GM12872 (cell line): Measurements from ENCODE around the gene EYA4.

Experiments
- TF ChIP-seq, protein P1 (sequence below): IDR thresholded peaks from 3 replicates; pipeline ENCODE4 v1.5.1; 2011; ENCODE audit warnings: low read depth, mild to moderate bottlenecking, low read length, moderate library complexity; ENCODE audit not compliant: insufficient read depth

Gene EYA4

GRCh38 chr6:133512410-133513016 lies 271.4 kb downstream of the EYA4 start:
- TF ChIP-seq, protein P1, sequence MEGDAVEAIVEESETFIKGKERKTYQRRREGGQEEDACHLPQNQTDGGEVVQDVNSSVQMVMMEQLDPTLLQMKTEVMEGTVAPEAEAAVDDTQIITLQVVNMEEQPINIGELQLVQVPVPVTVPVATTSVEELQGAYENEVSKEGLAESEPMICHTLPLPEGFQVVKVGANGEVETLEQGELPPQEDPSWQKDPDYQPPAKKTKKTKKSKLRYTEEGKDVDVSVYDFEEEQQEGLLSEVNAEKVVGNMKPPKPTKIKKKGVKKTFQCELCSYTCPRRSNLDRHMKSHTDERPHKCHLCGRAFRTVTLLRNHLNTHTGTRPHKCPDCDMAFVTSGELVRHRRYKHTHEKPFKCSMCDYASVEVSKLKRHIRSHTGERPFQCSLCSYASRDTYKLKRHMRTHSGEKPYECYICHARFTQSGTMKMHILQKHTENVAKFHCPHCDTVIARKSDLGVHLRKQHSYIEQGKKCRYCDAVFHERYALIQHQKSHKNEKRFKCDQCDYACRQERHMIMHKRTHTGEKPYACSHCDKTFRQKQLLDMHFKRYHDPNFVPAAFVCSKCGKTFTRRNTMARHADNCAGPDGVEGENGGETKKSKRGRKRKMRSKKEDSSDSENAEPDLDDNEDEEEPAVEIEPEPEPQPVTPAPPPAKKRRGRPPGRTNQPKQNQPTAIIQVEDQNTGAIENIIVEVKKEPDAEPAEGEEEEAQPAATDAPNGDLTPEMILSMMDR, result peak; percentile 52; the same call in 2 of the 3 replicates

DNA sequence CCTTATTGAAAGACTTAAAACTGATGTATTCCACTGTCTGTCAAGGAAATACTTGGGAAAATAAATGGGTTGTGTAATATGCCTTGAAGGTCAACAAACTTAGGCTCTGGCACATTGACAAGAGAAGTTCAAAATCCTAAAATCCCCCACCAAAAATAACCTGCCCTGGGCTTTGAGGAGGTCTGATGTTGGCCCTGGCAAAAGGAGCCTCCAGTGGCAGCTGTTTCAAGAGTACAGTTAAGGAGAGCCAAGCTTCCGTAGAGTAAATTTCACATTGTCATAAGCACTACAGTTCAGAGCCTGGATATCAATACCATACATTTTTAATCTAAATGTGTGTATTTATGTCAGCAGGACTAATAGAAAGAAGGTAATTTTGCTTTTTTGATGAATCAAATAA lies 282.7 kb downstream of the EYA4 start:
- TF ChIP-seq, protein P1, result no peak

DNA sequence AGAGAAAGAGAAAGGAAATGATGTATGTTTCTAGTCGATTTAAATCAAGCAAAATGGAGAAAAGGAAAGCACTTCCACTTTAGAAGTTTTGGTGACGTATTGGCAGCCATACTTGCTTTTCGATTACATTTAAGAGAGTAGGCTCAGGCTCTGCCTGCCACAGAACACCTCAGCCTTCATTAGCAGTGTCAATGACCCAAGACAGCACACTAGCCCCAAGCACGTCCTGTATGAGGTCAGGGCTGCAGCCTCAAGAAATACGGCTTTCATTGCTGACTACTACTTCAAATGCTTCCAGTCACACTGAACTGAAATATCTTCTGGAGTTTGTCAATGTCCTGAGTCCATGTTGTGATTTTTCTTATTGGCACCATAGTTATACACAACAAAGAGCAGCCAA lies 285.3 kb downstream of the EYA4 start:
- TF ChIP-seq, protein P1, result no peak

GRCh38 chr6:133528566-133528965 lies 287.4 kb downstream of the EYA4 start:
- TF ChIP-seq, protein P1, result no peak

DNA sequence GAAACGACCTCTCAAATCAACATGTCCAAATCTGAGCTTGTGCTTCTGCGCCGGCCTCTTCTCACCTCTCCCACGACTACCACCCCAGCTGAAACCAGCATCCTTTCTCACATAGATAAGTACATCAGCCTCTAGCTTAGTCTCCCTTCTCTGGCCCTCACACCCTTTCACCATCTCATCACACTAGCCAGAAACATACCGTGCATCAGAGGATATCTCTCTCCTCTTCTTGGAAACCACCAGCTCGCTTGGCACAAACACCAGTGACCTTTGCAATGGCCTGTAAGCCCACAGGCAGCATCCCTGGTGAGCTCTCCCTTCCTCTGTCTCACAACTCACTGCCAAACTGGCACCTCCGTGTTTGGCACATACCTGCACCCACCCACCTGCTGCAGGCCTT lies 291.8 kb downstream of the EYA4 start:
- TF ChIP-seq, protein P1, result no peak

DNA sequence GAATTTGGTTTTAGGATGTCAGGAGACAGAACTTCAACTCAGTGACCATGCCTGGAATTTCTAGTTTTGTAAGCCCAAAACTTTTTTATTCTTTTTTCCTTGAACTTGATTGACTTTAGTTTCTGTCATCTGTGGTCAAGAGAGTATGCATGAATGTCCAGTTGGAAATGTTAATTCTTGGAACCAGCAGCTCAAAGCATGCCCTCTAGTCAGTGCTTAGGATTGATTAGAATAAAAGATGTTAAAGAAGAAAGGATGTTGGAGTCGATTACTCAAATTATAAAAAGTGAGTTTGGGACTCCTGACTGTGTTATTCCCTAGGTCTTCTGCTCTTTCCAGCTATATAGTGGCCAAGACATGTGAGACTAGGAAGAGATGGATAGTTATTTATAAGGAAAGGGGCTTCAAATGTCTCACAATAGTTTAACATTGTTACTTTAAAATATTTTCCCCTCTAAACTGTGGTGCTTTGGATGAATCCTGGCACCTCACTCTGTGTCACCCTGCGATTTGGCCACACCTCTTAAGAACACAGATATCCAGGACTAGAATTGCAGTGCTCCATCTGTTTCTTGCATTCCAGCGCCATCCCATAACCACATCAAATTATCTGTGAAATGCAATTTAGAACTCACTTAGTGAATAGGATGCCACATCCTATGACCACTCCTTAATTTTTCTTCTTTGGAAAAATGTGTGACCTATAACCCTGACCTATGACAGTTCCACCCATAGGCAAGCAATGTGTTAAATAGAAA lies 298.5 kb downstream of the EYA4 start:
- TF ChIP-seq, protein P1, result no peak

- TF ChIP-seq, protein P1, result no peak
Observed at GRCh38 chr6:133540361-133540760, 299.2 kb downstream of the EYA4 start.
